Fibroblast of lung (primary cell): ENCODE data around the gene EDEM1.

Experiments
- EZH2 ChIP-seq: IDR thresholded peaks from 2 replicates; pipeline ENCODE4 v1.5.1; 2012; ENCODE audit warnings: low read length, control low read depth, mild to moderate bottlenecking; ENCODE audit errors: missing control alignments
- TF ChIP-seq, protein P1 (sequence below), 2 donors: IDR thresholded peaks in 1 of 2; conservative IDR thresholded peaks in 1 of 2; 1 replicate in 1 of 2; 2 replicates in 1 of 2; pipeline ENCODE4 v1.5.1; 2011 to 2012; ENCODE audit warnings: low read length in 2 of 2, control low read depth in 1 of 2, inconsistent platforms in 1 of 2, low read depth in 1 of 2, mild to moderate bottlenecking in 1 of 2

DNA sequence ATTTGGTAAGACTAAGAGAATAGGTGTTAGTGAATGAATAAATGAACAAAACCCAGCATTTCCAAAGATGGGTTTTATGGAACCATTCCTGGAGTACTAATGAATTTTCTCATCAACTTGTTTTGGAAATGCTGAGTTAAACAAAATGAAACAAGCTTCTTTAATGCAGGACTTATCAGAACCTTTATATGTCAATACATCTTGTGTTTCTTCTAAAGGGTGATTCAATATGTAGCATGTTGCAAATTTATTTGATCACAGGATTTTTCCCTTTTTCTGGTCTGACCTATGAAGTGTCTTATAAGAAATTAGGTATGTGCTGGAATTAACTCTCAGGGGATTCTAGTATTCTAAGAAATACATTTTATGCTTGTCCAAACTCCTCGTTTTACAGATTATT, 53.2 kb downstream of the EDEM1 start:
- TF ChIP-seq, protein P1, sequence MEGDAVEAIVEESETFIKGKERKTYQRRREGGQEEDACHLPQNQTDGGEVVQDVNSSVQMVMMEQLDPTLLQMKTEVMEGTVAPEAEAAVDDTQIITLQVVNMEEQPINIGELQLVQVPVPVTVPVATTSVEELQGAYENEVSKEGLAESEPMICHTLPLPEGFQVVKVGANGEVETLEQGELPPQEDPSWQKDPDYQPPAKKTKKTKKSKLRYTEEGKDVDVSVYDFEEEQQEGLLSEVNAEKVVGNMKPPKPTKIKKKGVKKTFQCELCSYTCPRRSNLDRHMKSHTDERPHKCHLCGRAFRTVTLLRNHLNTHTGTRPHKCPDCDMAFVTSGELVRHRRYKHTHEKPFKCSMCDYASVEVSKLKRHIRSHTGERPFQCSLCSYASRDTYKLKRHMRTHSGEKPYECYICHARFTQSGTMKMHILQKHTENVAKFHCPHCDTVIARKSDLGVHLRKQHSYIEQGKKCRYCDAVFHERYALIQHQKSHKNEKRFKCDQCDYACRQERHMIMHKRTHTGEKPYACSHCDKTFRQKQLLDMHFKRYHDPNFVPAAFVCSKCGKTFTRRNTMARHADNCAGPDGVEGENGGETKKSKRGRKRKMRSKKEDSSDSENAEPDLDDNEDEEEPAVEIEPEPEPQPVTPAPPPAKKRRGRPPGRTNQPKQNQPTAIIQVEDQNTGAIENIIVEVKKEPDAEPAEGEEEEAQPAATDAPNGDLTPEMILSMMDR (conservative IDR thresholded peaks at IDR 0.05 in 1 of 2, IDR thresholded peaks at IDR 0.05 in 1 of 2; ENCODE audit: low read depth in 1 of 2, low read length in 2 of 2), result no peak
- no peak for TF ChIP-seq EZH2
